K562 (cell line): Measurements from ENCODE around the gene GABRR2.

Experiments
- BMI1 ChIP-seq: fragments of 150-350 bp; IDR thresholded peaks from 2 replicates; pipeline ENCODE4 v1.6.1; 2014; ENCODE audit warnings: low read length
- ZNF444 ChIP-seq: fragments of 250-450 bp; sonication (Bioruptor Pico); IDR thresholded peaks from 2 replicates; pipeline ENCODE4 v1.4.0; 2020; ENCODE audit warnings: mild to moderate bottlenecking, moderate library complexity
- TF ChIP-seq, protein P1 (sequence below): fragments of 450-650 bp; formaldehyde crosslinking; IDR thresholded peaks from 2 replicates; pipeline ENCODE4 v1.4.0; 2022; ENCODE audit warnings: mild to moderate bottlenecking, moderate library complexity
- TF ChIP-seq, protein P2 (sequence below), 2 experiments: IDR thresholded peaks; 2 replicates each; pipeline ENCODE4 v1.6.1; 2011; ENCODE audit warnings: borderline replicate concordance in 1 of 2, control low read depth in 1 of 2, low read depth in 1 of 2, low read length in 1 of 2, mild to moderate bottlenecking in 1 of 2, mixed read lengths in 1 of 2, moderate library complexity in 1 of 2; ENCODE audit not compliant: insufficient read depth in 1 of 2, insufficient read length in 1 of 2, poor library complexity in 1 of 2, severe bottlenecking in 1 of 2; ENCODE audit errors: extremely low read depth in 1 of 2
- TF ChIP-seq, protein P3 (sequence below), 2 experiments: fragments of 450-650 bp in 1 of 2; sonication (generic) in 1 of 2; formaldehyde crosslinking in 1 of 2; IDR thresholded peaks; 2 replicates each; pipeline versions ENCODE4 v1.7.1 to v1.9.0; 2016 to 2022; ENCODE audit warnings: inconsistent platforms in 1 of 2, mild to moderate bottlenecking in 1 of 2, missing genetic modification reagents in 1 of 2
- TF ChIP-seq, protein P4 (sequence below), 3 experiments: IDR thresholded peaks in 2 of 3; conservative IDR thresholded peaks in 1 of 3; 2 replicates each; pipeline ENCODE4 v1.5.1; 2011 to 2012; ENCODE audit warnings: low read length in 3 of 3, mild to moderate bottlenecking in 3 of 3, control low read depth in 2 of 3, improper control_type of control experiment in 1 of 3, inconsistent platforms in 1 of 3, low read depth in 1 of 3, mixed read lengths in 1 of 3, moderate library complexity in 1 of 3; ENCODE audit not compliant: insufficient read depth in 2 of 3
- TF ChIP-seq, protein P5 (sequence below): sonication (generic); formaldehyde crosslinking; IDR thresholded peaks from 2 replicates; pipeline ENCODE4 v1.8.1; 2023; ENCODE audit warnings: mild to moderate bottlenecking, missing genetic modification reagents, moderate library complexity
- TF ChIP-seq, protein P6 (sequence below): fragments of 450-650 bp; IDR thresholded peaks from 2 replicates; pipeline ENCODE4 v1.6.1; 2018; ENCODE audit not compliant: partially characterized antibody
- TF ChIP-seq, protein P7 (sequence below): fragments of 250-450 bp; sonication (Bioruptor Pico); IDR thresholded peaks from 2 replicates; pipeline ENCODE4 v1.4.0; 2020; ENCODE audit warnings: mild to moderate bottlenecking

DNA sequence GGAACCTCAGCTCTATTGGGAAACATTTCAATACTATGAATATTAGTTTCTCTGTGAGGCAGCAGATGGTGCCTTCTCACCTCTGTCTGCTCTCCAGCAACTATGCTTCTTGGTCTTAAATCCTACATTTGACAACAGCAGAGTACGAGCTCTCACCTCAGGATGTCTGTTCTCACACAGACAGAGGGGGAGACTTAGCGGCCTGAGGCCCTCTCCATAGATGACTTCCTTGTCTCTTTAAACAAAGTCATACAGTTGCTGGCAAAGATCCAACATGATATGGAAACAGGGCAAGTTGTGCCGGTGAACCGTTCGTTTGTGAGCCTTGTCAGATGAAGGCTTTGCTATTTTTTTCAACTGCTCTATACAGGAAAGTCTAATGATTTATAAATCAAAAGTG, 54.3 kb downstream of the GABRR2 start:
- TF ChIP-seq, protein P1, sequence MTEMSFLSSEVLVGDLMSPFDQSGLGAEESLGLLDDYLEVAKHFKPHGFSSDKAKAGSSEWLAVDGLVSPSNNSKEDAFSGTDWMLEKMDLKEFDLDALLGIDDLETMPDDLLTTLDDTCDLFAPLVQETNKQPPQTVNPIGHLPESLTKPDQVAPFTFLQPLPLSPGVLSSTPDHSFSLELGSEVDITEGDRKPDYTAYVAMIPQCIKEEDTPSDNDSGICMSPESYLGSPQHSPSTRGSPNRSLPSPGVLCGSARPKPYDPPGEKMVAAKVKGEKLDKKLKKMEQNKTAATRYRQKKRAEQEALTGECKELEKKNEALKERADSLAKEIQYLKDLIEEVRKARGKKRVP (CRISPR knock-in tag), result no peak
- TF ChIP-seq, protein P2, sequence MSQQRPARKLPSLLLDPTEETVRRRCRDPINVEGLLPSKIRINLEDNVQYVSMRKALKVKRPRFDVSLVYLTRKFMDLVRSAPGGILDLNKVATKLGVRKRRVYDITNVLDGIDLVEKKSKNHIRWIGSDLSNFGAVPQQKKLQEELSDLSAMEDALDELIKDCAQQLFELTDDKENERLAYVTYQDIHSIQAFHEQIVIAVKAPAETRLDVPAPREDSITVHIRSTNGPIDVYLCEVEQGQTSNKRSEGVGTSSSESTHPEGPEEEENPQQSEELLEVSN (IDR thresholded peaks at IDR 0.05; ENCODE audit: borderline replicate concordance in 1 of 2, extremely low read depth in 1 of 2, insufficient read depth in 1 of 2, insufficient read length in 1 of 2, low read depth in 1 of 2, low read length in 1 of 2, poor library complexity in 1 of 2, severe bottlenecking in 1 of 2), result no peak
- no peak for TF ChIP-seq BMI1
- TF ChIP-seq, protein P3, sequence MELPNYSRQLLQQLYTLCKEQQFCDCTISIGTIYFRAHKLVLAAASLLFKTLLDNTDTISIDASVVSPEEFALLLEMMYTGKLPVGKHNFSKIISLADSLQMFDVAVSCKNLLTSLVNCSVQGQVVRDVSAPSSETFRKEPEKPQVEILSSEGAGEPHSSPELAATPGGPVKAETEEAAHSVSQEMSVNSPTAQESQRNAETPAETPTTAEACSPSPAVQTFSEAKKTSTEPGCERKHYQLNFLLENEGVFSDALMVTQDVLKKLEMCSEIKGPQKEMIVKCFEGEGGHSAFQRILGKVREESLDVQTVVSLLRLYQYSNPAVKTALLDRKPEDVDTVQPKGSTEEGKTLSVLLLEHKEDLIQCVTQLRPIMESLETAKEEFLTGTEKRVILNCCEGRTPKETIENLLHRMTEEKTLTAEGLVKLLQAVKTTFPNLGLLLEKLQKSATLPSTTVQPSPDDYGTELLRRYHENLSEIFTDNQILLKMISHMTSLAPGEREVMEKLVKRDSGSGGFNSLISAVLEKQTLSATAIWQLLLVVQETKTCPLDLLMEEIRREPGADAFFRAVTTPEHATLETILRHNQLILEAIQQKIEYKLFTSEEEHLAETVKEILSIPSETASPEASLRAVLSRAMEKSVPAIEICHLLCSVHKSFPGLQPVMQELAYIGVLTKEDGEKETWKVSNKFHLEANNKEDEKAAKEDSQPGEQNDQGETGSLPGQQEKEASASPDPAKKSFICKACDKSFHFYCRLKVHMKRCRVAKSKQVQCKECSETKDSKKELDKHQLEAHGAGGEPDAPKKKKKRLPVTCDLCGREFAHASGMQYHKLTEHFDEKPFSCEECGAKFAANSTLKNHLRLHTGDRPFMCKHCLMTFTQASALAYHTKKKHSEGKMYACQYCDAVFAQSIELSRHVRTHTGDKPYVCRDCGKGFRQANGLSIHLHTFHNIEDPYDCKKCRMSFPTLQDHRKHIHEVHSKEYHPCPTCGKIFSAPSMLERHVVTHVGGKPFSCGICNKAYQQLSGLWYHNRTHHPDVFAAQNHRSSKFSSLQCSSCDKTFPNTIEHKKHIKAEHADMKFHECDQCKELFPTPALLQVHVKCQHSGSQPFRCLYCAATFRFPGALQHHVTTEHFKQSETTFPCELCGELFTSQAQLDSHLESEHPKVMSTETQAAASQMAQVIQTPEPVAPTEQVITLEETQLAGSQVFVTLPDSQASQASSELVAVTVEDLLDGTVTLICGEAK (IDR thresholded peaks at IDR 0.05), result no peak
- TF ChIP-seq, protein P3 (CRISPR knock-in tag; IDR thresholded peaks at IDR 0.05), result no peak
- TF ChIP-seq, protein P4, sequence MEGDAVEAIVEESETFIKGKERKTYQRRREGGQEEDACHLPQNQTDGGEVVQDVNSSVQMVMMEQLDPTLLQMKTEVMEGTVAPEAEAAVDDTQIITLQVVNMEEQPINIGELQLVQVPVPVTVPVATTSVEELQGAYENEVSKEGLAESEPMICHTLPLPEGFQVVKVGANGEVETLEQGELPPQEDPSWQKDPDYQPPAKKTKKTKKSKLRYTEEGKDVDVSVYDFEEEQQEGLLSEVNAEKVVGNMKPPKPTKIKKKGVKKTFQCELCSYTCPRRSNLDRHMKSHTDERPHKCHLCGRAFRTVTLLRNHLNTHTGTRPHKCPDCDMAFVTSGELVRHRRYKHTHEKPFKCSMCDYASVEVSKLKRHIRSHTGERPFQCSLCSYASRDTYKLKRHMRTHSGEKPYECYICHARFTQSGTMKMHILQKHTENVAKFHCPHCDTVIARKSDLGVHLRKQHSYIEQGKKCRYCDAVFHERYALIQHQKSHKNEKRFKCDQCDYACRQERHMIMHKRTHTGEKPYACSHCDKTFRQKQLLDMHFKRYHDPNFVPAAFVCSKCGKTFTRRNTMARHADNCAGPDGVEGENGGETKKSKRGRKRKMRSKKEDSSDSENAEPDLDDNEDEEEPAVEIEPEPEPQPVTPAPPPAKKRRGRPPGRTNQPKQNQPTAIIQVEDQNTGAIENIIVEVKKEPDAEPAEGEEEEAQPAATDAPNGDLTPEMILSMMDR (IDR thresholded peaks at IDR 0.05 in 2 of 3, conservative IDR thresholded peaks at IDR 0.05 in 1 of 3; ENCODE audit: insufficient read depth in 2 of 3, low read depth in 1 of 3, low read length in 3 of 3), result peak in 1 of 3 experiments; percentile 12; a peak in 1 of 6 replicates
- TF ChIP-seq, protein P5, sequence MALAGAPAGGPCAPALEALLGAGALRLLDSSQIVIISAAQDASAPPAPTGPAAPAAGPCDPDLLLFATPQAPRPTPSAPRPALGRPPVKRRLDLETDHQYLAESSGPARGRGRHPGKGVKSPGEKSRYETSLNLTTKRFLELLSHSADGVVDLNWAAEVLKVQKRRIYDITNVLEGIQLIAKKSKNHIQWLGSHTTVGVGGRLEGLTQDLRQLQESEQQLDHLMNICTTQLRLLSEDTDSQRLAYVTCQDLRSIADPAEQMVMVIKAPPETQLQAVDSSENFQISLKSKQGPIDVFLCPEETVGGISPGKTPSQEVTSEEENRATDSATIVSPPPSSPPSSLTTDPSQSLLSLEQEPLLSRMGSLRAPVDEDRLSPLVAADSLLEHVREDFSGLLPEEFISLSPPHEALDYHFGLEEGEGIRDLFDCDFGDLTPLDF (CRISPR knock-in tag), result no peak
- TF ChIP-seq, protein P6, sequence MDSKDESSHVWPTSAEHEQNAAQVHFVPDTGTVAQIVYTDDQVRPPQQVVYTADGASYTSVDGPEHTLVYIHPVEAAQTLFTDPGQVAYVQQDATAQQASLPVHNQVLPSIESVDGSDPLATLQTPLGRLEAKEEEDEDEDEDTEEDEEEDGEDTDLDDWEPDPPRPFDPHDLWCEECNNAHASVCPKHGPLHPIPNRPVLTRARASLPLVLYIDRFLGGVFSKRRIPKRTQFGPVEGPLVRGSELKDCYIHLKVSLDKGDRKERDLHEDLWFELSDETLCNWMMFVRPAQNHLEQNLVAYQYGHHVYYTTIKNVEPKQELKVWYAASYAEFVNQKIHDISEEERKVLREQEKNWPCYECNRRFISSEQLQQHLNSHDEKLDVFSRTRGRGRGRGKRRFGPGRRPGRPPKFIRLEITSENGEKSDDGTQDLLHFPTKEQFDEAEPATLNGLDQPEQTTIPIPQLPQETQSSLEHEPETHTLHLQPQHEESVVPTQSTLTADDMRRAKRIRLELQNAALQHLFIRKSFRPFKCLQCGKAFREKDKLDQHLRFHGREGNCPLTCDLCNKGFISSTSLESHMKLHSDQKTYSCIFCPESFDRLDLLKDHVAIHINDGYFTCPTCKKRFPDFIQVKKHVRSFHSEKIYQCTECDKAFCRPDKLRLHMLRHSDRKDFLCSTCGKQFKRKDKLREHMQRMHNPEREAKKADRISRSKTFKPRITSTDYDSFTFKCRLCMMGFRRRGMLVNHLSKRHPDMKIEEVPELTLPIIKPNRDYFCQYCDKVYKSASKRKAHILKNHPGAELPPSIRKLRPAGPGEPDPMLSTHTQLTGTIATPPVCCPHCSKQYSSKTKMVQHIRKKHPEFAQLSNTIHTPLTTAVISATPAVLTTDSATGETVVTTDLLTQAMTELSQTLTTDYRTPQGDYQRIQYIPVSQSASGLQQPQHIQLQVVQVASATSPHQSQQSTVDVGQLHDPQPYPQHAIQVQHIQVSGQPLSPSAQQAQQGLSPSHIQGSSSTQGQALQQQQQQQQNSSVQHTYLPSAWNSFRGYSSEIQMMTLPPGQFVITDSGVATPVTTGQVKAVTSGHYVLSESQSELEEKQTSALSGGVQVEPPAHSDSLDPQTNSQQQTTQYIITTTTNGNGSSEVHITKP, result no peak
- TF ChIP-seq, protein P7, sequence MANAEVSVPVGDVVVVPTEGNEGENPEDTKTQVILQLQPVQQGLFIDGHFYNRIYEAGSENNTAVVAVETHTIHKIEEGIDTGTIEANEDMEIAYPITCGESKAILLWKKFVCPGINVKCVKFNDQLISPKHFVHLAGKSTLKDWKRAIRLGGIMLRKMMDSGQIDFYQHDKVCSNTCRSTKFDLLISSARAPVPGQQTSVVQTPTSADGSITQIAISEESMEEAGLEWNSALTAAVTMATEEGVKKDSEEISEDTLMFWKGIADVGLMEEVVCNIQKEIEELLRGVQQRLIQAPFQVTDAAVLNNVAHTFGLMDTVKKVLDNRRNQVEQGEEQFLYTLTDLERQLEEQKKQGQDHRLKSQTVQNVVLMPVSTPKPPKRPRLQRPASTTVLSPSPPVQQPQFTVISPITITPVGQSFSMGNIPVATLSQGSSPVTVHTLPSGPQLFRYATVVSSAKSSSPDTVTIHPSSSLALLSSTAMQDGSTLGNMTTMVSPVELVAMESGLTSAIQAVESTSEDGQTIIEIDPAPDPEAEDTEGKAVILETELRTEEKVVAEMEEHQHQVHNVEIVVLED (CRISPR knock-in tag), result no peak
- TF ChIP-seq ZNF444 (CRISPR knock-in tag), result no peak
